A549 treated with RU486 at 1 μM for 4 hours (cell line): ENCODE data around the gene GRM6. TPM values are rescaled to one million over a fixed set of nuclear protein-coding genes. Genes with fewer than 3 reads are reported as not detected.

Source experiments
- total RNA-seq: library from RNA; stranded (reverse); fragments of 200-300 nt; extraction: Qiagen RNA extraction; gene quantifications from 5 replicates; pipeline ENCODE4 v1.2.3, GENCODE V29; 2022; ENCODE audit warnings: low read depth

GRM6 gene
- not detected in 5 replicates for total RNA-seq

DNA sequence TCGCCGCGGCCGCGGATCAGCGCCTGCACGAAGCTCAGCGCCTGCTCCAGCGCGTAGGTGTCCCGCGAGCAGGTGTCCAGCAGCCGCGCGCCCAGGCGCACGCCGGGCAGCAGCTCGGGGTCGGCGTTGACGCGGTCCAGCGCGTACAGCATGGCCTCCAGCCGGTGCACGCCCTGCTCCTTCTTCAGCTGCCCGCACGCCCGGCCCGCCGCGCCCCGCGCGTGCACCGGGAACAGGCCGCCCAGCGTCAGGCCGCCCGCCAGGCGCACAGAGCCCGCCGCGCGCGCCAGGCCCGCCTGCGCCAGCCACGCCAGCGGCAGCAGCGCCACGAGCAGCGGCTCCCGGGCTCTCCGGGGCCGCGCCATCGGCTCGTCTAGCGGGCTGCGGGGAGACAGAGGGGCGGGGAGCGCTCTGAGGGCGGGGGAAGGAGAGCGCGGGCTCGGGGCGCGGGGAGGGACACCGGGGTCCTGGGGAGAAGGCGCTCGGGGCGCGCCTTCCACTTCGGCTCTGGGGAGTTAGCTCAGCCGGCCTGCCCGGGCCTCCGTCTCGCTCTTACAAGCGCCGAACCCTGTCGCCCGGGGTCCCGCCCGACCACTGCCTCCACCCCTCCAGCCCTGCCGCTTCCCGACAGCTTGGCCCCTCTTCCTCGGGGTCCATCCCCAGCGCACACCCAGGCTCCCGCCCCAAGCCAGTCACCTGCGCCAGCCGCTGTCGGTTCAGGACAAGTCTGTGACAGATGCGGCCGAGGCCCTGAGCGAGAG, at the start of gene GRM6:
Gene GRM6 (minus strand): TSS at position 741 of the 761 bp plus-strand sequence. CDS start 376 bp downstream, at position 365.

DNA sequence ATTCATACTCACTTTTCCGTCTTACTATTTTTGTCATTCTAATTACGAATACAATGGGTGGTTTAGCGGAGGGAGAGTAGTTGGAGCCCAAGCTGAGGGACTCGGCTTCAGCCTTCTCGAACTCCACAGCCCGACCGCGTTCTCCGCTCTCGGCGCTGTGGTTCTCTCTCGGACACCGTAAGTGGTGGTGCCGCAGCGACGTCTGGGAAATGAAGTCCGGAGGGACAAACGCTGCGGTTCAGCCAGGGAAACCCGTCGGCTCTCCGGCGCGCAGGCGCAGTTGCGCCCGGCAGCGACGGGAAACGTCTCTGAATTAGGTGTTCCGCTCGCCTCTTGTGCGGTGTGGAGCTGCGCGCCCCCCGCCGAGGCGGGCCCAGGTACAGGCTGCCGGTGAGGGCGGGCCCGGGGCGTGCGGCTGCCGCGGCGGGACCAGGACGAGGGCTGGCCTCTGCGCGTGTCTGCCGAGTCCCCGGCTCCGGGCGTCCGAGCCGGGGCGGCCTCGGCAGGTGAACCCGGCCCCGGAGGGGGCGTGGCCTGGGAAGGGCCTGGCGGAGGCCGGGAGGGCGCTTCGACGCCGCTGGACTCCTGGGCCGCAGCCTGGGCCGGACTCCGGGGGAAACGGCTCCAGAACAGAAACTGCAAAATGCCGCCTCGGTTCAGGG, 28.5 kb upstream of the GRM6 start, which contains the start of gene ZNF879:
Gene ZNF879 (plus strand): TSS at position 277 of the 662 bp plus-strand sequence. CDS start 1,201 bp downstream, outside the sequence.

DNA sequence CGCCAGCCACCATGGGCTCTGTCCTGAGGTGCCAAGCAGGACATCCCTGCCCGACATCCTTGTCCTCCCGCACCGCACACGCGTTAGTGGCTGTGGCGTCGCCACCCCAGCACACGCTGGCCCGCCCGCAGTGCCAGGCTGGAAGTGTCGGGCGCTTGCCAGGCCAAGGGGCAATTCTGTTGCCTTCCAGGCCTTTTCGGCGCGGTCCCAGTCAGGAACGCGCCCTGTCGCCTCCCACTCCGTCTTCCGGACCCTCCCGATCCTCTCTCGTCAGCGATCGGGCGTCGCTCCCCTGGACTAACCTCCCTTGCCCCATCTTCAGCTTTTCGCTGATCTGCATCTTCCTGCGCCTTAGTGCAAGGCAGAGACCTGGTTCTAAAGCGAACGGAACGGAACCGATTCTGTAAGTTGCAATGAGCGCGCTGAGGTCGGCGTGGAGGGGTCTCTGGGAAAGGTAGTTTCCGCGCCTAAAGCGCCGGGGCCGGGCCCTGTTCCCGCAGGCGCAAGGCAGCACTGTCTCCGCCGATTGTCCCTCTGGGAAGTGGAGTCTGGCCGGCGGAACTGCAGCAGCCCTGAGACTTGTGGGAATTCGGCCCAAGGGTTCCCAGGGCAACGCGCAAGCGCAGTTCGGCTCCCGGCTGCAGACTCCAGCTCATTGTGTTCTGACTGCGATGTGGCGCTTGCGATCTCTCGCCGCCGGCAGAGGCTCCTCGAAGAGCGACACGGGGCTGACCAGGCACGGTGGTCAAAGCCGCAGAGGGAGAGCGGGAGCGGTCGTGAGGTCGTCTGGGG, 54.4 kb downstream of the GRM6 start, which contains the start of gene ZNF454:
Gene ZNF454 (plus strand): TSS at position 630 of the 792 bp plus-strand sequence. CDS start 1,594 bp downstream, outside the sequence.

Other genes starting within 250 kb of the GRM6 start
- 2.8 to 6.2 TPM (median 4.8 TPM) in 5 replicates for gene ZNF354B, start 135.4 kb downstream of the GRM6 start, total RNA-seq
- gene ZFP2, start 99.4 kb downstream of the GRM6 start, total RNA-seq: not detected in 5 replicates
- gene ZNF454, start 54.1 kb downstream of the GRM6 start, total RNA-seq: not detected in 5 replicates
- gene ZNF879, start 28.5 kb upstream of the GRM6 start, total RNA-seq: 0.43 to 1.1 TPM (median 0.60 TPM) in 5 replicates
- 0.53 to 0.85 TPM (median 0.69 TPM) in 5 replicates for gene ZNF354C, start 65.1 kb upstream of the GRM6 start, total RNA-seq